Right lobe of liver (tissue), 4 donors: ENCODE results near the gene HSD11B2.

Source experiments
- CTCF ChIP-seq, 4 donors: fragments of 200-600 bp in 3 of 4; fragments of 450-650 bp in 1 of 4; IDR thresholded peaks; one replicate each; pipeline versions ENCODE4 v1.5.1 to v1.8.0; 2016 to 2022; ENCODE audit warnings: antibody characterized with exemption in 4 of 4, mild to moderate bottlenecking in 2 of 4
- POLR2A ChIP-seq: fragments of 450-650 bp; IDR thresholded peaks from one replicate; pipeline ENCODE4 v1.6.1; 2017; ENCODE audit warnings: antibody characterized with exemption, mild to moderate bottlenecking
- donor health status: DM: no; HTN: no; CAD: no.
- donor health status: DM: no; HTN: no; CAD: no.
- donor health status: DM: no; HTN: yes; CAD: no.

DNA sequence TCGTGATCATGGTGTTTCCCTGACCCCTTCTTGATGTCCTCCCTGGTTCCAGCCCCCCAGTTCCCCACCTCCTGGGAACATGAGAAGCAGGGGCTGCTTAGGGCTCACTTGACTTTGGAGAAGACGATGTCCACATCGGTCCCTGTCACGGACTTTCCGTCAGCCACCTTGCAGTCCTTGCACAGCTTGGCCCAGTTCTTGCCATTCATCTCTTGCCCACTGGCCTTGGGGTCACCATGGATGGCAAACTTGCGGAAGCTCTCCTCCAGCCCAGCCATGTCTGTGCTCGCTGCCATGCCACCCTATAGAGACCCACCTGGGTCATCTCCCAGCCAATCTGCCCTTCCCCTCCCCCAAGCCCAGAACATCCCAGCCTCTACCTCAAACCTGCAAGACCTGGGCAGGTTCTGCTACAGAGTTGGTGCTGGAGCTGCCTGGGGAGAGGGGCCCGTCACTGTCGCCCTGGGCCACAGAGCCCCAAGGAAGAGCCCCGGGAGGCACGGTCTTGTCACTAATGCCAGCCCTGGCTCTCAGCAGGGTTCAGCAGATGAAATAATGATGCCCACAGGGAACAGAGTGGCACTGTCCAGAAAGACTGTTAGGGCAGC is 40.0 kb upstream of the HSD11B2 start:
- TF ChIP-seq CTCF (IDR thresholded peaks at IDR 0.05) (no peak), POLR2A (no peak)
